SU-DHL-6 (cell line): ENCODE data around the gene C3orf38.
"Not testable (repeated sequence)": the region's sequence is repeated elsewhere in the genome, so short reads cannot be mapped to it uniquely, and the experiment has no call there.

Experiments
- H2AFZ ChIP-seq: fragments of 200-600 bp; sonication (generic); 2 replicates; pipeline ENCODE4 v1.6.1; 2014; ENCODE audit warnings: low read depth, mild to moderate bottlenecking, moderate library complexity, mixed read lengths, antibody characterized with exemption, low read length; ENCODE audit not compliant: severe bottlenecking
- H3F3A ChIP-seq: fragments of 200-600 bp; shearing (Covaris generic); 2 replicates; pipeline ENCODE4 v1.6.0; 2016; ENCODE audit warnings: antibody characterized with exemption, mild to moderate bottlenecking; ENCODE audit not compliant: insufficient read depth
- H3K27ac ChIP-seq: fragments of 200-600 bp; sonication (generic); 2 replicates; pipeline ENCODE4 v1.5.1; 2016; ENCODE audit warnings: low read depth, mild to moderate bottlenecking, low read length, moderate library complexity, mixed read lengths
- H3K27me3 ChIP-seq: fragments of 200-600 bp; sonication (generic), shearing (Covaris generic); 2 replicates; pipeline ENCODE4 v1.6.0; 2014; ENCODE audit warnings: mild to moderate bottlenecking, low read length
- H3K36me3 ChIP-seq: fragments of 200-600 bp; sonication (generic); 2 replicates; pipeline ENCODE4 v1.6.1; 2014; ENCODE audit warnings: mild to moderate bottlenecking, low read length, mixed read lengths
- H3K4me2 ChIP-seq: fragments of 300-600, 200-600 bp; shearing (Covaris generic), sonication (generic); 2 replicates; pipeline ENCODE4 v1.6.0; 2014; ENCODE audit warnings: low read length, low read depth, mild to moderate bottlenecking; ENCODE audit not compliant: poor library complexity, severe bottlenecking
- H3K4me3 ChIP-seq: fragments of 200-600 bp; sonication (generic); 2 replicates; pipeline ENCODE4 v1.5.1; 2014; ENCODE audit warnings: antibody characterized with exemption, low read length, mild to moderate bottlenecking, mixed read lengths; ENCODE audit not compliant: insufficient read depth, poor library complexity, severe bottlenecking
- H3K79me2 ChIP-seq: fragments of 200-600 bp; sonication (generic); 2 replicates; pipeline ENCODE4 v1.6.1; 2014; ENCODE audit warnings: mild to moderate bottlenecking, low read length, moderate library complexity; ENCODE audit not compliant: insufficient read depth
- H3K9ac ChIP-seq: fragments of 200-600 bp; sonication (generic); 2 replicates; pipeline ENCODE4 v1.7.0; 2014; ENCODE audit warnings: mild to moderate bottlenecking, low read length
- H3K9me2 ChIP-seq: fragments of 200-600 bp; sonication (generic); replicated peaks from 2 replicates; pipeline ENCODE4 v1.6.1; 2014; ENCODE audit warnings: low read length; ENCODE audit not compliant: insufficient read depth
- H3K9me3 ChIP-seq: fragments of 200-600 bp; sonication (generic); 2 replicates; pipeline ENCODE4 v1.6.1; 2014; ENCODE audit warnings: low read length, mixed read lengths; ENCODE audit not compliant: insufficient read depth
- H4K20me1 ChIP-seq: fragments of 200-600 bp; sonication (generic); 2 replicates; pipeline ENCODE4 v1.6.1; 2014; ENCODE audit warnings: low read depth, mild to moderate bottlenecking, antibody characterized with exemption, low read length, moderate library complexity, mixed read lengths
- CTCF ChIP-seq: fragments of 200-600 bp; sonication (generic); IDR thresholded peaks from one replicate; pipeline ENCODE4 v1.5.1; 2017; ENCODE audit warnings: antibody characterized with exemption, mild to moderate bottlenecking, low read length, moderate library complexity; ENCODE audit not compliant: insufficient read depth, poor library complexity, severe bottlenecking
- EZH2phosphoT487 ChIP-seq: fragments of 200-600 bp; sonication (generic), shearing (Covaris generic); conservative IDR thresholded peaks from 2 replicates; pipeline ENCODE4 v1.6.1; 2018; ENCODE audit warnings: mild to moderate bottlenecking, antibody characterized with exemption, low read length, moderate library complexity, mixed read lengths

C3orf38 gene

GRCh38 chr3:88168171-88168570 lies 18.4 kb downstream of the C3orf38 start:
- Histone ChIP-seq H3K79me2 (peaks cover 1% of the 10 kb centered on the region; the same call in 1 of the 2 replicates), H3K9me3 (no peaks in the 10 kb centered on the region), H3K36me3 (no peaks in the 10 kb centered on the region), H3K4me2 (no peak overlapping the region), H3K4me3 (no peak overlapping the region), H3K9ac (no peak overlapping the region), H3K9me2 (no peaks in the 10 kb centered on the region), H3K27ac (no peak overlapping the region), H3F3A (no peaks in the 10 kb centered on the region), H3K27me3 (no peaks in the 10 kb centered on the region), H4K20me1 (peaks cover 8% of the 10 kb centered on the region), H2AFZ (no peak overlapping the region)
- TF ChIP-seq CTCF (no peak), EZH2phosphoT487 (no peak)

- H3K4me3 ChIP-seq, result no peak overlapping the region
- no peak overlapping the region for H3K4me2 ChIP-seq
- no peak for TF ChIP-seq EZH2phosphoT487
- TF ChIP-seq CTCF, result peak; percentile 46
- H3K9me3 ChIP-seq, result no peaks in the 10 kb centered on the region
- H3K79me2 ChIP-seq, result no peaks in the 10 kb centered on the region
- H4K20me1 ChIP-seq, result no peaks in the 10 kb centered on the region
- no peak overlapping the region for H3K27ac ChIP-seq
- no peak overlapping the region for H3K9ac ChIP-seq
- no peak overlapping the region for H2AFZ ChIP-seq
- H3F3A ChIP-seq, result no peaks in the 10 kb centered on the region
- no peaks in the 10 kb centered on the region for H3K27me3 ChIP-seq
- no peaks in the 10 kb centered on the region for H3K9me2 ChIP-seq
- H3K36me3 ChIP-seq, result no peaks in the 10 kb centered on the region
Measured at GRCh38 chr3:88180398-88180999, 30.7 kb downstream of the C3orf38 start.

GRCh38 chr3:88182165-88182918 lies 32.6 kb downstream of the C3orf38 start:
- not testable (repeated sequence) for H3K9me3 ChIP-seq, H4K20me1 ChIP-seq, H3K9me2 ChIP-seq, H3K36me3 ChIP-seq, H3K4me2 ChIP-seq, H3K27ac ChIP-seq, H2AFZ ChIP-seq, H3K9ac ChIP-seq, H3K79me2 ChIP-seq, H3F3A ChIP-seq, H3K4me3 ChIP-seq, H3K27me3 ChIP-seq

GRCh38 chr3:88188436-88188835 lies 38.7 kb downstream of the C3orf38 start:
- Histone ChIP-seq H3K79me2 (no peaks in the 10 kb centered on the region), H4K20me1 (no peaks in the 10 kb centered on the region), H3K9me2 (no peaks in the 10 kb centered on the region), H3K9me3 (no peaks in the 10 kb centered on the region), H3K4me2 (no peak overlapping the region), H3K9ac (no peak overlapping the region), H2AFZ (no peak overlapping the region), H3K27ac (no peak overlapping the region), H3K27me3 (no peaks in the 10 kb centered on the region), H3K36me3 (no peaks in the 10 kb centered on the region), H3F3A (no peaks in the 10 kb centered on the region), H3K4me3 (no peak overlapping the region)
- no peak for TF ChIP-seq CTCF
- TF ChIP-seq EZH2phosphoT487, result no peak
